PC-9 (cell line): ENCODE data around the gene TMF1.

Experiments used
- CTCF ChIP-seq: fragments of 200-600 bp; sonication (generic); conservative IDR thresholded peaks from 2 replicates; pipeline ENCODE4 v1.6.1; 2017; ENCODE audit warnings: mixed run types, antibody characterized with exemption, mild to moderate bottlenecking, moderate library complexity
- EZH2 ChIP-seq: fragments of 200-600 bp; sonication (generic); IDR thresholded peaks from 2 replicates; pipeline ENCODE4 v1.8.0; 2017; ENCODE audit warnings: antibody characterized with exemption, low read depth

- TF ChIP-seq CTCF (no peak), EZH2 (no peak)
These were observed at the start of gene TMF1 for GRCh38 chr3:69051756-69052471.
